Keratinocyte (primary cell): Measurements from ENCODE around the gene HARBI1. TPM values are rescaled to one million over a fixed set of nuclear protein-coding genes. Genes with fewer than 3 reads are reported as not detected.

Experiments used
- DNase-seq: peaks from one replicate; pipeline ENCODE4 v3.0.0-alpha.2; 2011; ENCODE audit warnings: low read depth, missing footprints, low spot score
- FAIRE-seq: peaks from 2 replicates; lab custom pipeline; 2011; peaks lifted over from hg19 to GRCh38; lab: Jason Lieb, UNC
- H2AFZ ChIP-seq: 2 replicates; pipeline ENCODE4 v1.6.0; 2012; ENCODE audit warnings: low read length, control low read depth, inconsistent platforms; ENCODE audit not compliant: control insufficient read depth
- H3K27ac ChIP-seq: 2 replicates; pipeline ENCODE4 v1.5.1; 2011; ENCODE audit warnings: low read length; ENCODE audit not compliant: control insufficient read depth, insufficient read depth
- H3K27me3 ChIP-seq: 3 replicates; pipeline ENCODE4 v1.6.0; 2011; ENCODE audit warnings: low read length; ENCODE audit not compliant: control insufficient read depth, insufficient read depth; ENCODE audit errors: extremely low read depth
- H3K36me3 ChIP-seq, 2 experiments: 2 replicates in 1 of 2; 3 replicates in 1 of 2; pipeline ENCODE4 v1.5.1; 2011; ENCODE audit warnings: low read length in 2 of 2, mild to moderate bottlenecking in 1 of 2; ENCODE audit not compliant: control insufficient read depth in 2 of 2, insufficient read depth in 2 of 2; ENCODE audit errors: extremely low read depth in 1 of 2
- H3K4me1 ChIP-seq: 3 replicates; pipeline ENCODE4 v1.5.1; 2011; ENCODE audit warnings: low read length; ENCODE audit not compliant: control insufficient read depth, insufficient read depth; ENCODE audit errors: extremely low read depth
- H3K4me2 ChIP-seq: 3 replicates; pipeline ENCODE4 v1.6.0; 2011; ENCODE audit warnings: low read depth, low read length; ENCODE audit not compliant: control insufficient read depth, insufficient read depth; ENCODE audit errors: extremely low read depth
- H3K4me3 ChIP-seq, 3 experiments: fragments of 200-600 bp in 1 of 3; sonication (generic) in 1 of 3; 2 replicates in 2 of 3; 3 replicates in 1 of 3; pipeline ENCODE4 v1.5.1; 2011 to 2016; ENCODE audit warnings: low read length in 3 of 3, mild to moderate bottlenecking in 3 of 3, control low read depth in 2 of 3, inconsistent platforms in 1 of 3, low read depth in 1 of 3, mixed read lengths in 1 of 3, mixed run types in 1 of 3, moderate library complexity in 1 of 3; ENCODE audit not compliant: control insufficient read depth in 2 of 3, insufficient read depth in 2 of 3; ENCODE audit errors: extremely low read depth in 1 of 3
- H3K79me2 ChIP-seq: 2 replicates; pipeline ENCODE4 v1.6.0; 2012; ENCODE audit warnings: low read length; ENCODE audit not compliant: control insufficient read depth, insufficient read depth
- H3K9ac ChIP-seq: 3 replicates; pipeline ENCODE4 v1.6.0; 2011; ENCODE audit warnings: low read length; ENCODE audit not compliant: control insufficient read depth, insufficient read depth; ENCODE audit errors: extremely low read depth
- H3K9me1 ChIP-seq: 3 replicates; pipeline ENCODE4 v1.6.0; 2011; ENCODE audit warnings: low read length; ENCODE audit not compliant: control insufficient read depth, insufficient read depth; ENCODE audit errors: extremely low read depth
- H3K9me3 ChIP-seq: 2 replicates; pipeline ENCODE4 v1.5.1; 2012; ENCODE audit warnings: low read depth, low read length; ENCODE audit not compliant: control insufficient read depth
- H4K20me1 ChIP-seq: 3 replicates; pipeline ENCODE4 v1.6.0; 2011; ENCODE audit warnings: low read length; ENCODE audit not compliant: control insufficient read depth, insufficient read depth; ENCODE audit errors: extremely low read depth
- CTCF ChIP-seq, 3 experiments: IDR thresholded peaks in 1 of 3; conservative IDR thresholded peaks in 1 of 3; optimal IDR thresholded peaks in 1 of 3; 2 replicates in 2 of 3; 3 replicates in 1 of 3; pipeline versions ENCODE3 to v1.5.1; 2011; ENCODE audit warnings: low read length in 3 of 3, mild to moderate bottlenecking in 3 of 3, moderate library complexity in 2 of 3, control low read depth in 1 of 3, inconsistent platforms in 1 of 3; ENCODE audit not compliant: insufficient read depth in 2 of 3; ENCODE audit errors: extremely low read depth in 1 of 3
- EZH2 ChIP-seq: IDR thresholded peaks from one replicate; pipeline ENCODE4 v1.6.1; 2012; ENCODE audit warnings: inconsistent platforms, mild to moderate bottlenecking, low read length, moderate library complexity
- dilution Hi-C: fragments of 300-500 bp; cut with MboI; formaldehyde crosslinking; loops from one replicate; pipeline ENCODE4 v1.7.0; 2020; ENCODE audit warnings: low sequenced_read_pairs; ENCODE audit not compliant: extremely low pct_ligation_motif_present
- polyA plus RNA-seq, 5 experiments: library from polyadenylated mRNA; depleted of rRNA in 3 of 5; stranded (reverse) in 3 of 5; stranded (forward) in 1 of 5; unstranded in 1 of 5; fragments of >200 nt; gene quantifications; 1 replicate in 1 of 5; 2 replicates in 3 of 5; 3 replicates in 1 of 5; pipeline versions ENCODE4 v1.2.1 to v1.2.3, GENCODE V29; 2011 to 2012; ENCODE audit warnings: missing spikeins in 2 of 5, low read depth in 1 of 5, low replicate concordance in 1 of 5

Gene HARBI1
- polyA plus RNA-seq, 1 donor (not counting 4 experiments of a cell fraction or from before 2014, with no cell fraction given) = 5.5 TPM

GRCh38 chr11:46612326-46612725 is 4.7 kb downstream of the HARBI1 start:
- DNase-seq = no peak
- Histone ChIP-seq H3K27me3 (no peaks in the 10 kb centered on the region), H3K27ac (no peak overlapping the region), H3K36me3 (peaks cover 0 to 3% of the 10 kb centered on the region in 2 experiments), H3K9me1 (no peaks in the 10 kb centered on the region), H3K79me2 (peaks cover 8% of the 10 kb centered on the region), H2AFZ (no peak overlapping the region), H3K4me2 (peak overlapping the region; percentile 31), H3K9ac (no peak overlapping the region), H3K9me3 (no peaks in the 10 kb centered on the region), H3K4me1 (peaks cover 15% of the 10 kb centered on the region), H4K20me1 (no peaks in the 10 kb centered on the region), H3K4me3 (no peak overlapping the region)
- FAIRE-seq = no peak
- dilution Hi-C loops = no loop called here
- TF ChIP-seq CTCF (optimal IDR thresholded peaks at IDR 0.05 in 1 of 3, IDR thresholded peaks at IDR 0.05 in 1 of 3, conservative IDR thresholded peaks at IDR 0.05 in 1 of 3; ENCODE audit: extremely low read depth in 1 of 3, insufficient read depth in 2 of 3, low read length in 3 of 3) = no peak
- TF ChIP-seq EZH2 = no peak

- Histone ChIP-seq H3K36me3 (peaks cover 0 to 3% of the 10 kb centered on the region in 2 experiments), H3K27ac (no peak overlapping the region), H3K4me3 (no peak overlapping the region), H2AFZ (peak overlapping the region; percentile 41), H4K20me1 (no peaks in the 10 kb centered on the region), H3K79me2 (peaks cover 8% of the 10 kb centered on the region), H3K4me1 (peaks cover 15% of the 10 kb centered on the region), H3K9me3 (no peaks in the 10 kb centered on the region), H3K27me3 (no peaks in the 10 kb centered on the region), H3K9ac (no peak overlapping the region), H3K4me2 (peak overlapping the region; percentile 31), H3K9me1 (no peaks in the 10 kb centered on the region)
- dilution Hi-C loops = no loop called here
- DNase-seq (no peak), FAIRE-seq (no peak)
- TF ChIP-seq CTCF (optimal IDR thresholded peaks at IDR 0.05 in 1 of 3, IDR thresholded peaks at IDR 0.05 in 1 of 3, conservative IDR thresholded peaks at IDR 0.05 in 1 of 3; ENCODE audit: extremely low read depth in 1 of 3, insufficient read depth in 2 of 3, low read length in 3 of 3) (no peak), EZH2 (no peak)
Observed at GRCh38 chr11:46611526-46612304, 5.3 kb downstream of the HARBI1 start.
